ENCODE data around the gene BTNL8. TPM values are rescaled to one million over a fixed set of nuclear protein-coding genes. Genes with fewer than 3 reads are reported as not detected.
"Not testable (repeated sequence)": the region's sequence is repeated elsewhere in the genome, so short reads cannot be mapped to it uniquely, and the experiment has no call there.

The BTNL8 gene
- total RNA-seq, 1 donor from 2014 or later = 0.59 TPM

DNA sequence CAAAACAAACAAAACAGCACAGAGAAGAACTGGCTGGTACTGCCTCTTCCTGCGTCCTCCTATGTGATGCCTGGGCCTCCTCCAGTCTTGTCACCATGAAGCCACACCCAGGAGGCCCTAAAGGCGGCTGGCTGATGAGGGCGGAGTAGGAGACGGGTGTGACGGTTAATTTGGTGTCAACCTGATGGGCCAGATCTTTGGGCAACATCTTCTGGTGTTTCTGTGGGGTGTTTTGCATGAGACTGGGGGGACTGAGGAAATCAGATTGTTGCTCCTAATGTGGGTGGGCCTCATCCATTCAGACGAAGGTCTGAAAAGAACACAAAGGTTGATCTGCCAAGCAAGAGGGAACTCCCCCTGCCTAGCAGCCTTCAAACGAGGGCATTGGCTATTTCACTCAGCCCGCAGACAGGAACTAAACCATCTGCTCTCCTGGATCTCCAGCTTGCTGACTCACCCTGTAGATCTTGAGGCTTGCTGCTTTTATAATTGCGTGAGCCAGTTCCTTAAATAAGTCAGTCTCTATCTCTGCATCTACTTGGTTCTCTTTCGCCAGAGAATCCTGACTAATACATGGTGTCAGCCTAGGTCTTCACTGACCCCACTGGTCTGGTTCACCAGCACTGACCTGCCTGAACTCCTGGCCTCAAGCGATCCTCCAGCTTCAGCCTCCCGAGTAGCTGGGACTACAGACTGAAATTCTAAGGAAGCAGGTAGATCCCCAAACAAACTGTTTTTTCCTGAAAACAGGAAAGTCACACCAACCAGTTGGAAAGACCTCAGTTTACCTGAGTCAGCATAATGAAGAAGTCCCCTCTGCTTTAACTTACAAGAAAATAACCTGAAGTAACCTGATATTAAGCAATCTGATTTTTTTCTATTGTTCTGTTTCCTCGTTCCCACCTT, 25.1 kb upstream of the BTNL8 start:
- Mint-ChIP-seq H3K4me1 (ENCODE audit: unreplicated experiment) (no peaks in the 10 kb centered on the region), H3K27me3 (ENCODE audit: unreplicated experiment) (peaks cover 1% of the 10 kb centered on the region), H3K36me3 (ENCODE audit: low read depth, unreplicated experiment) (no peaks in the 10 kb centered on the region), H3K4me3 (ENCODE audit: unreplicated experiment) (no peak overlapping the region), H3K9me3 (ENCODE audit: unreplicated experiment) (no peaks in the 10 kb centered on the region), H3K27ac (ENCODE audit: unreplicated experiment) (no peak overlapping the region)
- TF ChIP-seq CTCF (IDR thresholded peaks at IDR 0.05; ENCODE audit: unreplicated experiment) = no peak
- no peak for DNase-seq (ENCODE audit: low spot score)

DNA sequence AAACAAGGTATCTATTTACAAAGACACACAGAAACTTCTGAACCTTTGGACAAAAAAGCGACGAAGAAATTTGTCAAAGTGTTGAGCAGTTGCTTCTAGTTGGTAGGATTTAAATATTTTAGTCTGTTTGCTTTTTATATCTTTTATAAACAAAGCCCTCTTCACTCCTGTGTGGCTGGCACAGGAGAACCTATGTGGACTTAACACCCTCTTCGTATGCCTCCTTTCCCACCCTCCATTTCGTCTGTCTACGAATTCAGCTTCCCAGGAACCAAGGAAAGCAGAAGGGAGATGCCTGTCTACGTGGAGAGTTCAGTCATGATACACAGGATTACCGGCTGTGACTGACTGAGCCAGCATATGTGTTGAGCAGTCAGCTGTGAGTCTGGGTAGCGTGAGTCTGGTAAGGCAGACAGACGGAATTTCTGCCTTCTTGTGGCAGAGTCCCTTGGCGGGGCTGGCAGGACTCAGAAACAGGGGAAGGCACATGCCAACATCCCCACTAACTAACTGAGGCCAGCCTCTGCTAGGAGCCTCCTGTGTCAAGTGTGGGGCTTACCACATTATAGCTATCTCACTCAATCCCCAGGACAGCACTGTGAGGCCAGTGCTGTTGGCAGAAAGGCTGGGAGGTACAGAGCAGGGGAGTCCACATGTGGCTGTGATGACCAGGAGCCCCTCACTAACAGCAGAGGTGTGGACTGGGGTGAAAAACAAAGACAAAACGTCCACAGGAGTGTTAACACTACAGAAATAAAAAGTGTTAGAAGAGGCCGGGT, 24.0 kb upstream of the BTNL8 start:
- no peak for DNase-seq (ENCODE audit: low spot score)
- Mint-ChIP-seq H3K4me3 (ENCODE audit: unreplicated experiment) (no peak overlapping the region), H3K9me3 (ENCODE audit: unreplicated experiment) (no peaks in the 10 kb centered on the region), H3K27me3 (ENCODE audit: unreplicated experiment) (peaks cover 1% of the 10 kb centered on the region), H3K27ac (ENCODE audit: unreplicated experiment) (no peak overlapping the region), H3K36me3 (ENCODE audit: low read depth, unreplicated experiment) (no peaks in the 10 kb centered on the region), H3K4me1 (ENCODE audit: unreplicated experiment) (no peaks in the 10 kb centered on the region)
- TF ChIP-seq CTCF (IDR thresholded peaks at IDR 0.05; ENCODE audit: unreplicated experiment) = no peak

GRCh38 chr5:180875860-180876426, 23.0 kb upstream of the BTNL8 start:
- H3K36me3 Mint-ChIP-seq (ENCODE audit: low read depth, unreplicated experiment) = no peaks in the 10 kb centered on the region
- no peak for TF ChIP-seq CTCF (IDR thresholded peaks at IDR 0.05; ENCODE audit: unreplicated experiment)
- H3K27me3 Mint-ChIP-seq (ENCODE audit: unreplicated experiment) = peaks cover 1% of the 10 kb centered on the region
- H3K27ac Mint-ChIP-seq (ENCODE audit: unreplicated experiment) = no peak overlapping the region
- no peak for DNase-seq (ENCODE audit: low spot score)
- no peaks in the 10 kb centered on the region for H3K4me1 Mint-ChIP-seq (ENCODE audit: unreplicated experiment)
- no peak overlapping the region for H3K4me3 Mint-ChIP-seq (ENCODE audit: unreplicated experiment)
- no peaks in the 10 kb centered on the region for H3K9me3 Mint-ChIP-seq (ENCODE audit: unreplicated experiment)

GRCh38 chr5:180885845-180886529, 13.0 kb upstream of the BTNL8 start:
- not testable (repeated sequence) for H3K9me3 Mint-ChIP-seq (ENCODE audit: unreplicated experiment); DNase-seq (ENCODE audit: low spot score); H3K4me1 Mint-ChIP-seq (ENCODE audit: unreplicated experiment); H3K27ac Mint-ChIP-seq (ENCODE audit: unreplicated experiment); H3K27me3 Mint-ChIP-seq (ENCODE audit: unreplicated experiment); H3K36me3 Mint-ChIP-seq (ENCODE audit: low read depth, unreplicated experiment); H3K4me3 Mint-ChIP-seq (ENCODE audit: unreplicated experiment)

- Mint-ChIP-seq H3K4me3 (ENCODE audit: unreplicated experiment) (no peak overlapping the region), H3K27me3 (ENCODE audit: unreplicated experiment) (no peaks in the 10 kb centered on the region), H3K36me3 (ENCODE audit: low read depth, unreplicated experiment) (peaks cover 3% of the 10 kb centered on the region), H3K4me1 (ENCODE audit: unreplicated experiment) (no peaks in the 10 kb centered on the region), H3K9me3 (ENCODE audit: unreplicated experiment) (no peaks in the 10 kb centered on the region), H3K27ac (ENCODE audit: unreplicated experiment) (no peak overlapping the region)
- DNase-seq (ENCODE audit: low spot score) = no peak
- no peak for TF ChIP-seq CTCF (IDR thresholded peaks at IDR 0.05; ENCODE audit: unreplicated experiment)
Measured at GRCh38 chr5:180889381-180889780, 9.6 kb upstream of the BTNL8 start.

- H3K27me3 Mint-ChIP-seq (ENCODE audit: unreplicated experiment); H3K9me3 Mint-ChIP-seq (ENCODE audit: unreplicated experiment); H3K4me3 Mint-ChIP-seq (ENCODE audit: unreplicated experiment); H3K27ac Mint-ChIP-seq (ENCODE audit: unreplicated experiment); H3K4me1 Mint-ChIP-seq (ENCODE audit: unreplicated experiment); DNase-seq (ENCODE audit: low spot score); H3K36me3 Mint-ChIP-seq (ENCODE audit: low read depth, unreplicated experiment): not testable (repeated sequence)
Measured at GRCh38 chr5:180895330-180895729, 3.6 kb upstream of the BTNL8 start.

Data from endothelial cell (in vitro differentiated cells).